ENCODE measurements around the gene PYGB.
"Not testable (repeated sequence)": the region's sequence is repeated elsewhere in the genome, so short reads cannot be mapped to it uniquely, and the experiment has no call there.

PYGB gene

GRCh38 chr20:25229486-25230165 lies 18.3 kb upstream of the PYGB start:
- no peak for DNase-seq

- DNase-seq = no peak
Observed at GRCh38 chr20:25230166-25230831, 17.6 kb upstream of the PYGB start.

- DNase-seq = no peak
Observed at GRCh38 chr20:25233016-25233772, 14.7 kb upstream of the PYGB start.

DNA sequence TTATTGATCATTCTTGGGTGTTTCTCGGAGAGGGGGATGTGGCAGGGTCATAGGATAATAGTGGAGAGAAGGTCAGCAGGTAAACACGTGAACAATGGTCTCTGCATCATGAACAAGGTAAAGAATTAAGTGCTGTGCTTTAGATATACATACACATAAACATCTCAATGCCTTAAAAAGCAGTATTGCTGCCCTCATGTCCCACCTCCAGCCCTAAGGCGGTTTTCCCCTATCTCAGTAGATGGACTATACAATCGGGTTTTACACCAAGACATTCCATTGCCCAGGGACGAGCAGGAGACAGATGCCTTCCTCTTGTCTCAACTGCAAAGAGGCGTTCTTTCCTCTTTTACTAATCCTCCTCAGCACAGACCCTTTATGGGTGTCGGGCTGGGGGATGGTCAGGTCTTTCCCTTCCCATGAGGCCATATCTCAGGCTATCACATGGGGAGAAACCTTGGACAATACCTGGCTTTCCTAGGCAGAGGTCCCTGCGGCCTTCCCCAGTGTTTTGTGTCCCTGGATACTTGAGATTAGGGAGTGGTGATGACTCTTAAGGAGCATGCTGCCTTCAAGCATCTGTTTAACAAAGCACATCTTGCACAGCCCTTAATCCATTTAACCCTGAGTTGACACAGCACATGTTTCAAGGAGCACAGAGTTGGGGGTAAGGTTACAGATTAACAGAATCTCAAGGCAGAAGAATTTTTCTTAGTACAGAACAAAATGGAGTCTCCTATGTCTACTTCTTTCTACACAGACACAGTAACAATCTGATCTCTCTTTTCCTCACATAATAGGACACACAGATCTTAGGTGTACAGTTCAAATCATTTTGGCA lies 13.7 kb upstream of the PYGB start:
- not testable (repeated sequence) for DNase-seq

DNA sequence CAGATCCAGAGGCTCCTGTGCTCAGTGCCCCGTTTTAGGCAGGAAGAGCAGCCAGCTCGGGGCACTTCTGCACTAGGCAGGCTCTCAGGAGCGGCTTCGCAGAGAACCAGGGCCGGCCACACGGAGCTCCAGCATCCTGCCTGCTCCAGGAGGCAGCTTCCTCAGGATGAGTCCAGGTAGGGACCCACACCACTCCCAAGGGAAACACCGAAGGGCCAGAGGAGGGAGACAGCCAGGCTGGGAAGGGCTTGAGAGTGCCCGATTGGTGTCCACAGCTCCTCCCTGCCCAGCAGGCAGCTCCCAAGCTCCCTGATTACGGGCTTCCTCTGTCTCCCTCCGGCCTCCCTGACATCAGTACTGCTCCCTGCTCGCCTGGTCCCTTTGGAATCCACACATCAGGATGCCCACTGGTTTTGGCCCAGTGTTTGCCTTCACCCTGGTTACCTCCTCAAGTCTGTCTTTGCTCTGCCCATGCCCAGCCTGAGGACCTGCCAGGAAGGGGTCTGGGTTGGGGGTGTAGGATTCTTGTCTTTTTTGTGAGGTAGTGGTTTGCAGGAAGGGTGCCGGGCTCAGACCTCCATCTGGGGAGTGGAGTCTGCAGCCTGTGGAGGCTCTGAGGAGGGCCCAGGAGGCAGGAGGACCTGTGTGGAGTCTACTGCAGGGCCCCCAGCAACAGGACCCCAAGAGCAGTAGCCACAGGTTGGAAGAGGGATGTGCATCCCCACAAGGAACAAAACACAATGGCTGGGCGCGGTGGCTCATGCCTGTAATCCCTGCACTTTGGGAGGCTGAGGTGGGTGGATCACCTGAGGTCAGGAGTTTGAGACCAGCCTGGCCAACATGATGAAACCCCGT lies 11.2 kb upstream of the PYGB start:
- no peak for DNase-seq

- DNase-seq = no peak
Observed at GRCh38 chr20:25237610-25238318, 10.1 kb upstream of the PYGB start.

- no peak for DNase-seq
Observed at GRCh38 chr20:25238319-25239037, 9.4 kb upstream of the PYGB start.

- DNase-seq = no peak
Observed at GRCh38 chr20:25239387-25240370, 8.2 kb upstream of the PYGB start.

DNA sequence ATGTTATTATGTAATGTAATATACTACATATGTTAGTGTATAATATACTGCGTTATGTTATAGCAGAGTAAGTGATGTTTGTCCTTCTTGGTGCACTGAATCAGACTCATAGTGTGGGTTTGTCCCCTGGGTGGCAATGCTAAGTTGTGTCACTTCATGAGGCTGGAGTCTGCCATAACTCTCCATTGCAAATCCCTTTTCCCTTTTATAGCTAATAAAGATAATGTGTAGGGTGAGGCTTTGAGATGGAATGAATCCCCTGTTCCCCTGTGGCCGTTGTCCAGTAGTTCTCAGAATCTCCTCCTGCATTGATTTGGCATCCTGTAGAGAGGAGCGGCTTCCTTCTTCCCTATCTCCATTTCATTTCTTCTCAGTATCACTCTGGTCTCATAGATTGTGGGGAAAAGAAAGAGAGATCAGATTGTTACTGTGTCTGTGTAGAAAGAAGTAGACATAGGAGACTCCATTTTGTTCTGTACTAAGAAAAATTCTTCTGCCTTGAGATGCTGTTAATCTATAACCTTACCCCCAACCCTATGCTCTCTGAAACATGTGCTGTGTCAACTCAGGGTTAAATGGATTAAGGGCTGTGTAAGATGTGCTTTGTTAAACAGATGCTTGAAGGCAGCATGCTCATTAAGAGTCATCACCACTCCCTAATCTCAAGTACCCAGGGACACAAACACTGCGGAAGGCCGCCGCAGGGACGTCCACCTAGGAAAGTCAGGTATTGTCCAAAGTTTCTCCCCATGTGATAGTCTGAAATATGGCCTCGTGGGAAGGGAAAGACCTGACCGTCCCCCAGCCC lies 6.8 kb upstream of the PYGB start:
- not testable (repeated sequence) for DNase-seq

DNA sequence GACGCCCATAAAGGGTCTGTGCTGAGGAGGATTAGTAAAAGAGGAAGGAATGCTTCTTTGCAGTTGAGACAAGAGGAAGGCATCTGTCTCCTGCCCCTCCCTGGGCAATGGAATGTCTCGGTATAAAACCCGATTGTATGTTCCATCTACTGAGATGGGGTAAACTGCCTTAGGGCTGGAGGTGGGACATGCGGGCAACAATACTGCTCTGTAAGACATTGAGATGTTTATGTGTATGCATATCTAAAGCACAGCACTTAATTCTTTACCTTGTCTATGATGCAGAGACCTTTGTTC lies 6.3 kb upstream of the PYGB start:
- not testable (repeated sequence) for DNase-seq

GRCh38 chr20:25242231-25242630 lies 5.7 kb upstream of the PYGB start:
- no peak for DNase-seq

DNA sequence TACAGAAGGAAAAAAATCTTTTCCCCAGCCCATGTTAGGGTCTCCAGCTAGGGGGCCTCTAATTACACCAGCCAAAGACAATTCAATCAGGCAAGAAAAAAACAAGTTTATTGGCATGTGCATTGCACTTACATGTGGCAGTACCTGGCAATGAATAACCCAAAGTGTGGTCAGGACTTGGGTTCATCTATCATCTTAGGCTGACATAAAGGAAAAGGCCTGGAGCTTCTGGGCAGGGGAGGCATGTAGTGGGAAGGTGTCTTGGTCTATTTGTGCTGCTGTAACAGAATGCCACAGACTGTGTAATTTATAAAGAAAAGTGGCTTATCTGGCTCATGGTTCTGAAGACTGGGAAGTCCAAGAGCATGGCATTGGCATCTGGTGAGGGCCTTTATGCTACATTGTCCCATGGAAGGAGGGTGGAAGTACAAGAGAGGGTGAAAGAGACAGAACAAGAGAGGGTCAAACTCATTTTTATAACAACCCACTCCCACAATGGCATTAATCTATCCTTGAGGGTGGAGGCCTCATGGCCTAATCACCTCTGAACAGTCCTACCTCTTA lies 4.4 kb upstream of the PYGB start:
- peak; percentile 1 for DNase-seq

DNA sequence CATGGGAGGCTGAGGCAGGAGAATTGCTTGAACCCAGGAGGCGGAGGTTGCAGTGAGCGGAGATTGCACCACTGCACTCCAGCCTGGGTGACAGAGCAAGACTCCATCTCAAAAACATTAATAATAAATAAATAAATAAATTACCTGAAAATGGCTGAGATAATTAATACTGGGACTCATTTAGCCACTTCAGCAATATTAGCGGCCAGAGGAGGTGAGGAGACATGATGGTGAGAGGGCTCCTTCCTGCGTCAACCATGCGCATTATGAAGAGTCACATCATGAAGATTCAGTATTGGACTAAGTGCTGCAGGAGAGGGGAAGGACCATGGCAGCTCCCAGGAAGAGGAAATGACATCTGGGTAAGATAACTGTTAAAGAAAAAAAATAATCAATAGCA lies 2.9 kb upstream of the PYGB start:
- no peak for DNase-seq

- DNase-seq = no peak
Observed at GRCh38 chr20:25245461-25245860, 2.4 kb upstream of the PYGB start.

- DNase-seq = no peak
Observed at GRCh38 chr20:25246182-25246999, 1.5 kb upstream of the PYGB start.

DNA sequence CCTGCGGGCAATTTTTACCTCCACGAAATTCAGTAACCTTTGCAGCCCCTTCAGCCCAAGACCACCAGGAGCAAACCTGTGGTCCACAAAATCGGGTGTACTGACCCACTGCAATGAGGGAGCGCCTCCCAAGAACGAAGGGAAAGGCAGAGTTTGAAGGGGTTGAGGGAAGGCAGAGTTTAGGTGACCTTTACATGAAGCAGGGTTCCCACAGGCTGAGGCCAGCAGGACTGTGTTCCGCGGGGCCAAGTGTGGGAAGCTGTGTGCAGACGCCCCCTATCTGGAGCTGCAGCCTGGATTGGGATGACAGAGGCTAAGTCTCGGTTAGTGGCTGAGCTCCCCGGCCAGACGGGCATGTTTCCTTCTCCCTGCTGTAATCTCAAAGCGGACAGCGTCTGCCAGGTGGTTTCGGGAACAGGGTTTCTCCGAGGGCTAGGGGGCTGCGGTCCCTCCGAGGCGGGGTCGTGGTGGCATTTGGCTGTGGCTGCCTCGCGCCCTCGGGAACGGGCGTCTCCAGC lies 826 bp upstream of the PYGB start:
- no peak for DNase-seq

DNA sequence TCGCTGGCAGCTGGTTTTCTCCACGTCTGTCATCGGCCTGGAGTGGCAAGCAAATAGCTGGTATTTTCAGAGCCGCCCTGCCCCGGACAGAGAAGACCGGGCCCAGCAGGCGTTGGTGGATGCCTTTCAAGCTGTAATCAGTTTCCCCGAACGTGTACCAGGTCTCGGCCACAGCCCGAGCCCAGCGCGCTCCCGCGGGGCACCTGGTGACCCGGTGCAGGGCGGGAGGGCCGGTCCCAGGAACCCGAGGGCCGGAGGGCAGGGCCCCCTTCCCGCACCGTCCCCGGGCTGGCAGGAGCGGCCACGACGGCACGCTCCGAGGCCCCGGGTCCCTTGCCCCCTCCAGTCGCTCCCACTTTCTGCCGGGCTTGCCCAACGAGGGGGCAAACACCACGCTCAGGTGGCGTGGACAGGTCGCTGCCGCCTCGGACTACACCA lies 348 bp upstream of the PYGB start:
- DNase-seq = peak; percentile 89

Data from right kidney (tissue), 1 donor.